Mononuclear cell (primary cell): ENCODE results near the gene SREK1IP1. TPM values are rescaled to one million over a fixed set of nuclear protein-coding genes. Genes with fewer than 3 reads are reported as not detected.

ENCODE experiments used
- H3K27me3 ChIP-seq: 2 replicates; pipeline ENCODE4 v1.6.0; 2011; ENCODE audit warnings: low read length, control low read depth; ENCODE audit not compliant: insufficient read depth
- H3K4me1 ChIP-seq: 2 replicates; pipeline ENCODE4 v1.5.1; 2011; ENCODE audit warnings: mild to moderate bottlenecking, low read length, control low read depth; ENCODE audit not compliant: insufficient read depth
- H3K4me3 ChIP-seq: 2 replicates; pipeline ENCODE4 v1.5.1; 2011; ENCODE audit warnings: mild to moderate bottlenecking, low read length, moderate library complexity
- H3K9me3 ChIP-seq: 2 replicates; pipeline ENCODE4 v1.5.1; 2011; ENCODE audit warnings: low read depth, mild to moderate bottlenecking, control low read depth, low read length
- total RNA-seq: library from RNA; depleted of rRNA; stranded (reverse); fragments of >200 nt; gene quantifications from one replicate; pipeline ENCODE4 v1.2.3, GENCODE V29; 2012

The SREK1IP1 gene
- total RNA-seq = 12.6 TPM

DNA sequence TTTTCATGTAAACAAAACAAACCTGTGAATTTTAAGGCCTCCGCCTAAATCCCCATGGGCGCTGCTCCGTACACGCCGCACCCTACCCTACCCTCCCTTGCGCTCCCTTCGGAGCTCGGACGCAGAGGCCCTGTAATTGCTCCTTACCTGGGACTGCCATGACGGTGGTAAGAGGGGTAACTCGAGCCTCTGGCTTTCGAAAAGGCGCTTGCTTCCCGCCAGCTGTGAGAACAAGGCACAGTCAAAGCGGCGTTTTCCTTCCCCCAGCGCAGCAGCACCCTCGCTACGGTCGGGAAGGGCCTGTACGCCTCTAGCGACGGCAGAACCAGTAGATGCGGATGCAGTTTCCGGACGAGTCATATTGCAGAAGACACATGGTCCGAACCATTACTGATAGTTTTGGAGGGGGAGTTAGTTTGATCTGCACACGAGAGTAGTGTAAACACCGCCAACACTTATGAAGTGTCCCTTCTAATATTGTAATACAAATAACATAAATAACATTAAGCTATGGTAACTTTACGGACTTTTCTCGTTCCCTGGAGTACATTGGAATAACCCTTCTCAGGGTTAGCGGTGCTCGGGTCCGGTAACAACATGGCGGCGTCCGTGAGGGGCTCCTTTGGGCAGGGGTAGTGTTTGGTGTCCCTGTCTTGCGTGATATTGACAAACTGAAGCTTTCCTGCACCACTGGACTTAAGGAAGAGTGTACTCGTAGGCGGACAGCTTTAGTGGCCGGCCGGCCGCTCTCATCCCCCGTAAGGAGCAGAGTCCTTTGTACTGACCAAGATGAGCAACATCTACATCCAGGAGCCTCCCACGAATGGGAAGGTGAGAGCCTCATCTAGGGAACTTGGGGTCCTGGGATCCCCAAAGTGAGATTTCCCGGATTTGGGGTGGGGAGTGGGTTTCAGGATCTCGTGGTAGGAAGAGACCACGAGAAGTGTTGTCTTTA lies at the start of gene SREK1IP1, which contains the start of gene CWC27:
SREK1IP1 (minus strand) TSS at position 334 of the 955 bp plus-strand sequence; CDS start at position 160, 174 bp downstream.
CWC27 (plus strand) TSS at position 573 of the 955 bp plus-strand sequence; CDS start at position 790, 217 bp downstream.
- peaks cover 29% of the 10 kb centered on the region for H3K4me1 ChIP-seq
- H3K4me3 ChIP-seq = peak within 1 kb of the TSS; percentile 70
- no peaks in the 10 kb centered on the region for H3K9me3 ChIP-seq
- no peaks in the 10 kb centered on the region for H3K27me3 ChIP-seq

DNA sequence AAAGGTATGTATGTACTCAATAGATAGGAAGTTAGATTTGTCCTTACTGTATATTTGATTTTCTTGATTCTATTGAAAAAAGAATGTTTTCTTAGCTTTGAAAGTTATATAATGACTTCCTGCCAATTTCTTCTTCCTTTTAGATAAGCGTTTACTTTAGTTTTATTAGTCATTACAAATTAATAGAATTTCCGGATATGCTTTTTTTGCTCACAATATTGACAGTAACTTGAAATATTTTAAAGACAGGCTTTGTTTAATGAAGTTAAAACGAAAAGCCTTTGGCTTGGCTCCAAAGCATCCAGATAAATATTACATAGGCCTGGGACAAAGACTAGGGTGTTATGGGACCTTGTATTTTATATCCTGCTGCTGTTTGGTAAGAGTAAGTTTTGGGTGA lies 49.8 kb upstream of the SREK1IP1 start:
- Histone ChIP-seq H3K9me3 (no peaks in the 10 kb centered on the region), H3K27me3 (no peaks in the 10 kb centered on the region)

DNA sequence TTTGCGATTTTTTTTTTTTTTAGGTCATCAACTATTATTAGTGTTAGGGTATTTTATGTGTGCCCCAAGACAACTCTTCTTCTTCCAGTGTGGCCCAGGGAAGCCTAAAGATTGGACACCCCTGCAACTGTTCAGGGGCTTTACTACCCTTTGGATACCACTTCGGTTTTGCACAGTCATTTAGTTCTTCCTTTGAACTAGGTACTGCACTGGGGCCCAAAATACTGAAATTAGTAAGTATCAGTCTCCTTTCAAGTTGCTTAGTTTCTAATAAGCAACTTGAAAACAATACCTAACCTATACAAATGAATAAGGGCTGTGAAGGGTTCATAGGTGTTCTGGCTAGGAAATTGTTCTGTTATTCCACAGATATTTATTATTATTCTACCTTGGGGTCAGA lies 45.6 kb upstream of the SREK1IP1 start:
- no peaks in the 10 kb centered on the region for H3K9me3 ChIP-seq
- no peak overlapping the region for H3K4me3 ChIP-seq
- no peaks in the 10 kb centered on the region for H3K4me1 ChIP-seq
- H3K27me3 ChIP-seq = no peaks in the 10 kb centered on the region

More for the DNA sequence above, 49.8 kb upstream of the SREK1IP1 start:
- Histone ChIP-seq H3K4me1 (no peaks in the 10 kb centered on the region), H3K4me3 (no peak overlapping the region)

DNA sequence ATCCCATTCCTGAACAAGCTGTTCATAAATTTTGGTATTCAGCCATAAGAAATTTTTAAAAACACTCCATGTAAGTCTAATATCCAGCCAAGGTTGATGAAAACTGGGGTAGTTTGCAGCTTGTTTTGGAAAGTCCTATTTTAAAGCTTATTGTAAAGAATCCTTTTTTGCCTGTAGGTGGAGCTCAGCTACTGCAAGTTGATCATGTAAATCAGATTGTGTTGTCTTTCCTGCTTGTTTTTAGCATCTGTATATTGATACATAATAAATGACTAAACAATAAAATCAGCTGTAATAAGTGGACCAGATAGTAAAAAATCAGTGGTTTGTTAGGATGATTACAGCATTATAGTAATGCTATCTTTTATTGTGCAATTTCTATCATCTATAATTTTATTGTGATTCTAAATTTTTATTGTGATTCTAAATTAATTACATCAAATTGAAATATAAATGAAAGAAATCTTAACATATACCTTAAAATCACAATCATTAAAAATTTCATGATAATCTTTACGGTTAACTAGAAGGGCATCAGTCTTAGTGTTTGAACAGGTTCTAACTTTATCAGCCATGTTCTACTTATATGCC lies 42.7 kb upstream of the SREK1IP1 start:
- H3K4me3 ChIP-seq = no peak overlapping the region
- no peaks in the 10 kb centered on the region for H3K27me3 ChIP-seq
- no peaks in the 10 kb centered on the region for H3K4me1 ChIP-seq
- no peaks in the 10 kb centered on the region for H3K9me3 ChIP-seq

DNA sequence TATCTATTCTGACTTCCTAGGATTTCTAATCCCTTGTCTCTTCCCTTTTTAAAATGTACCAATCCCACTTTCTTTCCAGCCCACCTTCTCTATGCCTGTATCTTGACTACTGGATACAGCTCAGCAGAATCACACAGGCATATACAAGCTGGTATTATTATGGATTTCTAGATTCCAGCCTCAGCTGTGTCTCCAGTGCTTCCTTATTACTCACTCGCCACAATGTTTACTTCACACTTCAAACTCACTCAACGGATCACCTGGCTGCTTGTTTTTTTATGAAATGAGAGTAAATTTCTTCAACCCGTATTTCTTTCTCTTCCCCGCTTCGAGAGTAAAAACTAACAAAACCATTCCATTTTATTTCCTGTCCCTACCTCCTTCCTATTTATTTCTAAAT lies 39.0 kb upstream of the SREK1IP1 start:
- Histone ChIP-seq H3K9me3 (no peaks in the 10 kb centered on the region), H3K27me3 (no peaks in the 10 kb centered on the region), H3K4me1 (no peaks in the 10 kb centered on the region), H3K4me3 (no peak overlapping the region)

DNA sequence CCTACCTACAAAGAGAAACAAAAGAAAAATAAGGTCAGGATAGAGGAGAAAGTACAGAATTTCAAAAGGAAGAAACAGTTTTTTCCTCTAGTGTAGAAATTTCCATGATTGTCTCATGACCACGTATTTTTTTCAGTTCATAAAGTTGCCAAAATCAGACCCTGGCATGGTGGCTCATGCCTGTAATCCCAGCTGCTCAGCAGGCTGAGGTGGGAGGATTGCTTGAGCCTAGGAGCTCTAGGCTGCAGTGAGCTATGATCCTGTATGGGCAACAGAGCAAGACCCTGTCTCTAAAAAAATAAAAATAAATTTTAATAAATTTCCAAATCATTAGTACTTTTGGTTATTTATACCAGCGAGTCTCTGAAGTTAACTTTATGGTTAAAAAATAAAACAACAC lies 38.0 kb upstream of the SREK1IP1 start:
- Histone ChIP-seq H3K4me3 (no peak overlapping the region), H3K9me3 (no peaks in the 10 kb centered on the region), H3K4me1 (no peaks in the 10 kb centered on the region), H3K27me3 (no peaks in the 10 kb centered on the region)

DNA sequence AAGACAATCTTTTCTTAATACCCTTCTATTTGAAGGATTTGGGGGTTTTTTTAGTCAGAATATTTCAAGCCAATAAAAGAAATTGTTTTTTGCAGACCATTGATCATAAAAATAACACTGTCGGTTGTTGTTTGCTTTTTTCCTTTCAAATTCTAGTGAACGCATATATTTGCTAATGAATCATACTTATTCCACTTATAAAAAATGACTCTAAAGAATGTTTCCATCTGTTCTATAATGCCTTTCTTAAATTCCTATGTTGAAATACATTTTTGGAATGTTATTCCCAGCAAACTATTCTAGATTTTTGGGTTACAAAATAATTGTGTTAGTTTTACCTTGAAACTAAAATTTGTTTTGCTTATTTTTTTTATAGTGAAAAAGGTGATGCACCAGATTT lies 32.4 kb upstream of the SREK1IP1 start:
- Histone ChIP-seq H3K9me3 (no peaks in the 10 kb centered on the region), H3K4me1 (no peaks in the 10 kb centered on the region), H3K4me3 (no peak overlapping the region), H3K27me3 (no peaks in the 10 kb centered on the region)

DNA sequence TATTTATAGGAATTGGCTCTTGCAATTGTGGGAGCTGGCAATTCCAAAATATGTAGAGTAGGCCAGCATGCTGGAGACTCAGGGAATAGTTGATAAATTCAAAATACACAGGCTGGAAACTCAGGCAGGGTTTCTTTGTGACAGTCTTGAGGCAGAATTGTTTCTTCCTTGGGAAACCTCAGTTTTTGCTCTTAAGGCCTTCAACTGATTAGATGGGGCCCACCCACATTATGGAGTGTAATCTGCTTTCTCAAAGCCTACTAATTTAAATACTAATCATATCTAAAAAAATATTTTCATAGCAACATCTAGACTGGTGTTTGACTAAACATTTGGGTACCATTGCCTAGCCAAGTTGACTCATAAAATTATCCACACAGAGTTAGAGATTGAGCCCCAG lies 27.8 kb upstream of the SREK1IP1 start:
- Histone ChIP-seq H3K27me3 (no peaks in the 10 kb centered on the region), H3K9me3 (no peaks in the 10 kb centered on the region), H3K4me3 (no peak overlapping the region), H3K4me1 (no peaks in the 10 kb centered on the region)

DNA sequence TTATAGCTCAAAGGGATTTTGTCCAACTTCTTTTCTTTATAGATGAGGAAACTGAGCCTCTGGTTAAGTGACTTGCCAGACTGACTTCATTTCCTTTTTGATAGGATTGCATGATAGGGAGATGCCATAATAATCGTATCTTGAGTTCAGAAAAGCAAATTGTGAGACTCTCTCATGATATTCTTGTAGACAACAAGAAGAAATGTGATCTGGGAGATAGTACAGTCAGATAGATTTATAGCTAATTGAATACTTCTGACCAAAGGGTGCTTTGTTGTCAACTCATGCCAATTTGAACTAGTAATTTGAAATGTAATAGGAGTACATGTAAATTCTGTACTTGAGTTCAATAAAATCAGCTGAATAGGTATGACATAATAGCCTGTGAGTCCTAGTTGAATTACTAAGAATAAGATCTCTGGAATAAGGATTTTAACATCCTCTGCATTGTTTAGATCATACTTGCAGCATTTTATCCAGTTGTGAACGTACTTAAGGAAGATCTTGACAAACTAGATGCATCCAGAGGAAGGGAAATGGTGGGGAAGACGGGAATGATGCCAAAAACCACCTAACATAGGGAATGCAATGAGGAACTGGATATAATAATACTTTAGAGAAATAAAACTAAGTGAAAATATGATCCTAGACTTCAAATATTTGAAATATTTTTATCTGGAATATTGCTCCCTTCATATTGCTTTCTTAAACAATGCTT lies 25.7 kb upstream of the SREK1IP1 start:
- Histone ChIP-seq H3K4me1 (no peaks in the 10 kb centered on the region), H3K4me3 (no peak overlapping the region), H3K27me3 (no peaks in the 10 kb centered on the region), H3K9me3 (no peaks in the 10 kb centered on the region)

DNA sequence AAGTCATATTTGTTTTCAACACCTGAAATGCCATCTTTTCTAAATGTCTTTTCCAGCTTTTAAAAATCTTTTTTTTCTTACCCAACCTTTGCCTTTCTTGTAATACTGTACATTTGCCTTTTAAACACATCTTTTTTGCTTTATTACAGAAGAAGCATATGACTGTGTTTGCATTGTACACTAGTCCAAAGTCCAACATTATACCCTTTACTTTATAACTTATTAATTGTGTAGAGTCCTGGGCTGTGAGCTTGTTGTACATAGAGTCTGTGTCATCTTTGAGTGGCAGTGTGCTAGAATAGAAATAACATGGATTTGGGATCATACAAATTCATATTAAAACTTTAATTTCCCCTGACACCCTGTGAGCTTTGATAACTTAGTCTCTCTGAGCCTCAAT lies 24.0 kb upstream of the SREK1IP1 start:
- no peak overlapping the region for H3K4me3 ChIP-seq
- H3K4me1 ChIP-seq = no peaks in the 10 kb centered on the region
- no peaks in the 10 kb centered on the region for H3K9me3 ChIP-seq
- H3K27me3 ChIP-seq = no peaks in the 10 kb centered on the region

DNA sequence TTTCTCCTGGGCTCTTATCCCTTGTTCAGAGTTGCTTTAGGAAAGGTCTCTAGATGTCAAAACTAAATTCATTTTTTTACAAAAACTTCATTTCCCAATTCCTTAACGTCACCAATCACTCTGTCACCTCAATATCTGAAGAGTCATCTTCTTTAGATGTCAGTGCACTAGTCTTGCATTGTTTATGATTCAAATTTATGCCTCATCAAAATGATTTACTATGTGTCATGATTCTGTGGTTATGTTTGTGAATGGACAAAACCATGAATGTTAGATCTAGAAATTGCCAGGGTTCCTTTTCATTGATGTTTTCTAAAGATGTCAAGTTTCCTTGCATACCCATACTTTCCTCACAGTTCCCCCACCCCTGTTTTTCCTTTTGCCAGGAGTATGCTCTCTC lies 21.7 kb upstream of the SREK1IP1 start:
- no peaks in the 10 kb centered on the region for H3K9me3 ChIP-seq
- no peaks in the 10 kb centered on the region for H3K4me1 ChIP-seq
- H3K27me3 ChIP-seq = no peaks in the 10 kb centered on the region
- no peak overlapping the region for H3K4me3 ChIP-seq

DNA sequence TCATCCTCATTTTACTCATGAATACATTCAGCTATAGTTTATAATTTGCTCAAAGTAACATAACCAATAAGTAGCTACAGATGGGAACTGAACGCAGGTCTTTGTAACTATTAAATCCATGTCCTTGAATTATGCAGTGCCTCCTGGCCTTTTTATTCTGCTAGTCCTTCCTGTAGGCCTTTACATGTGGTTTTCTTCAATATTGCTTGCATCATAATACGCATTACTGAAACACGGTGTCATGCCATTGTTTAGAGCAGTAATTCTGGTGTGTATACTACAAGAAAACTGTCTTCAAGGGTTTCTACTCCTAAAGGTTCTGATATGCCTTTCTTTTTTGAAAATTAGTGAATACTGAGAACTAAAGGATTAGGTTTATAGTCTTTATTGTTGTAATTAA lies 21.0 kb upstream of the SREK1IP1 start:
- H3K27me3 ChIP-seq = no peaks in the 10 kb centered on the region
- H3K9me3 ChIP-seq = no peaks in the 10 kb centered on the region
- H3K4me3 ChIP-seq = no peak overlapping the region
- no peaks in the 10 kb centered on the region for H3K4me1 ChIP-seq

DNA sequence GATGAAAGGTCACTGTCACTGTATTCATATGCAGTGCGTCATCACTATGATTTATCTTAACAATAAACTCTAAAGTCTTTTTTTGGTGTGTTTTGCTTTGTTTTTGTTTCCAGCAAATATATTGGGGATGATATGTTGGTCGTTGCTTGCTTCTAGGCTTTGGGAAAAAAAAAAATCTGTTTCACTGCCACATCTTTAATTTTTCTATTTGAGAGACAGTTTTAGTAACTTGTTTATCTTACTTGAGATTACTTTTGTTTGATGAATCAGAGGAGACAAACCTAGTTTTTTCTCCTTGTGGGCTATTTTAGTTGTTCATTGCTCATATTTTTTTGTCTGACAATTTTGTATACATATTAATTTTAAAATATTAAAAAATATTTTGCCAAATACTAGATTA lies 19.7 kb upstream of the SREK1IP1 start:
- Histone ChIP-seq H3K4me3 (no peak overlapping the region), H3K27me3 (no peaks in the 10 kb centered on the region), H3K9me3 (no peaks in the 10 kb centered on the region), H3K4me1 (no peaks in the 10 kb centered on the region)

DNA sequence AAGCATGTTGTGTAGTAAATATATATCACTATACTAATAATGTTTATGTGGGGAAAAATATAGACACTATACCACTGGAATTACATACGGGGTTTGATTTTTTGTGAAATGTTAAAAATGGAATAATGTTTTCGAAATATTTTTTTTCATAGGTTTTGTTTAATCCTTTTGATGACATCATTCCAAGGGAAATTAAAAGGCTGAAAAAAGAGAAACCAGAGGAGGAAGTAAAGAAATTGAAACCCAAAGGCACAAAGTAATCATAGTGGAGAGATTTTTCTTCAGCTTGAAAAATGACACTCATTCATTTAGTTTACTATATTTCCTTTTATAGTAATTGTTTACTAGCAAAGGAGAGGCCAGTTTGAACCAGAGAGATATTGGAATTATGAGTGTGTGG lies 17.9 kb upstream of the SREK1IP1 start:
- Histone ChIP-seq H3K4me3 (no peak overlapping the region), H3K4me1 (no peaks in the 10 kb centered on the region), H3K9me3 (no peaks in the 10 kb centered on the region), H3K27me3 (no peaks in the 10 kb centered on the region)

DNA sequence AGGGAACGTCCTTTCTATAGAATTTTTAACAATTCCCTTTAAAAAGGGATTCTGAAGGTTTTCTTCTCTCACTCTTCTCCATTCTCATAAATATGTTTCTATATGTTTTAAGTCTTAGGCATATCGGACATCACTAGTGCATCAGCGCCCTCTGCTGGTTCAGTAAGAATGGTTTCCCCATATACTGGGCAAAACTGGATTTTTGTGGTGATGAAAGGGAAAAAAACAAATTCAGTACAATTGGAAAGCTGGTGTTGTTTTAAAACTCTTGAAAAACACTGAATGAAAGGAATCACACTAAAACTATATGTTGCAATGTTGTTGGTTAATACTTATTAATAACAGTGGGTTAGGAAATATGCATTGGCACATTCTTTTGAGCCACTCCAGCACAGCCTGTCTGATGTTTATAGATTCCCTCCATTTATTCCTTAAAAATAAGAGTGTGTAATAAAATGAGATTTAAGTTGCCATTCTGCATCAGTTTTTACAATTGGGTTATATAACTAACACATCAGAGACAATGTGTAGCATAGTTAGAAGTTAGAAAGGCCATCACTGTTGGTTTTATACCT lies 16.0 kb upstream of the SREK1IP1 start:
- Histone ChIP-seq H3K9me3 (no peaks in the 10 kb centered on the region), H3K27me3 (no peaks in the 10 kb centered on the region), H3K4me3 (no peak overlapping the region), H3K4me1 (no peaks in the 10 kb centered on the region)
